HG02981 (cell line): ENCODE data around the gene CROCC.
"Not testable (repeated sequence)": the region's sequence is repeated elsewhere in the genome, so short reads cannot be mapped to it uniquely, and the experiment has no call there.

Source experiments
- ATAC-seq: cut with Tn5 transposase; IDR thresholded peaks from one replicate; pipeline ENCODE4 v1.9.1; 2021; ENCODE audit warnings: mild to moderate bottlenecking, moderate library complexity; ENCODE audit not compliant: unreplicated experiment

CROCC gene

GRCh38 chr1:16913833-16914662 lies 7.7 kb upstream of the CROCC start:
- peak; percentile 85 for ATAC-seq

- ATAC-seq: not testable (repeated sequence)
Measured at GRCh38 chr1:16914928-16915626, 6.7 kb upstream of the CROCC start.

GRCh38 chr1:16915627-16915973 lies 6.1 kb upstream of the CROCC start:
- ATAC-seq: no peak

- not testable (repeated sequence) for ATAC-seq
Measured at GRCh38 chr1:16916036-16916880, 5.5 kb upstream of the CROCC start.

GRCh38 chr1:16918371-16918770 lies 3.4 kb upstream of the CROCC start:
- ATAC-seq: no peak

GRCh38 chr1:16918936-16919665 lies 2.6 kb upstream of the CROCC start:
- ATAC-seq: not testable (repeated sequence)

- no peak for ATAC-seq
Measured at GRCh38 chr1:16920951-16921350, 780 bp upstream of the CROCC start.

- ATAC-seq: no peak
Measured at GRCh38 chr1:16922466-16922865, 735 bp downstream of the CROCC start.

GRCh38 chr1:16922885-16923431 lies 1.2 kb downstream of the CROCC start:
- no peak for ATAC-seq

GRCh38 chr1:16924216-16924918 lies 2.6 kb downstream of the CROCC start:
- no peak for ATAC-seq

- ATAC-seq: no peak
Measured at GRCh38 chr1:16924919-16925477, 3.3 kb downstream of the CROCC start.

GRCh38 chr1:16925635-16926490 lies 4.1 kb downstream of the CROCC start:
- ATAC-seq: no peak

GRCh38 chr1:16926491-16927073 lies 4.9 kb downstream of the CROCC start:
- no peak for ATAC-seq

- no peak for ATAC-seq
Measured at GRCh38 chr1:16927256-16927655, 5.5 kb downstream of the CROCC start.

GRCh38 chr1:16927711-16928485 lies 6.2 kb downstream of the CROCC start:
- ATAC-seq: no peak

- not testable (repeated sequence) for ATAC-seq
Measured at GRCh38 chr1:16929146-16930041, 7.7 kb downstream of the CROCC start.
